ENCODE data around the gene ARHGDIA. TPM values are rescaled to one million over a fixed set of nuclear protein-coding genes. Genes with fewer than 3 reads are reported as not detected.
A peak's percentile ranks its signal among the peaks of the same experiment; 100 is the strongest.

ARHGDIA gene
- total RNA-seq, 1 experiment from 2014 or later, result 247 TPM

DNA sequence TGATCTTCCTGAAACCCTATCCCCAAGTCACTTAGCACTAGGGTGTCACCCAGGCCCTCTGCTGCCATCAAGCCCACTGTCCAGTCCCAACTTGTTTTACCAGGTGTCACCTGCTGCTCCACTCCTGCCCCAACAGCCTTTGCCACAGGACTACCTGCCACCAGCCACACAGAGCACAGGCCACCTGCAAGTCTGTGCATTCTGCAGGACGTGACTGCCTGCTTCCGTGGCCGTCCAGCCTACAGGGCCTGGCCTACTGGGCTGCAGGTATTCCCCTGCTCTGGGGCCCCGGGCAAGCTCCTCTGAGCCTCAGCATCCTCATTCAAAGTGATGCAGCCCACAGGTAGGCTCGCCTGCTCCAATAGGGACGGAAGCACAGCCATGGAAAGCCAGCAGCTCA, 41.3 kb downstream of the ARHGDIA start (continued):
- TF ChIP-seq, protein P1, sequence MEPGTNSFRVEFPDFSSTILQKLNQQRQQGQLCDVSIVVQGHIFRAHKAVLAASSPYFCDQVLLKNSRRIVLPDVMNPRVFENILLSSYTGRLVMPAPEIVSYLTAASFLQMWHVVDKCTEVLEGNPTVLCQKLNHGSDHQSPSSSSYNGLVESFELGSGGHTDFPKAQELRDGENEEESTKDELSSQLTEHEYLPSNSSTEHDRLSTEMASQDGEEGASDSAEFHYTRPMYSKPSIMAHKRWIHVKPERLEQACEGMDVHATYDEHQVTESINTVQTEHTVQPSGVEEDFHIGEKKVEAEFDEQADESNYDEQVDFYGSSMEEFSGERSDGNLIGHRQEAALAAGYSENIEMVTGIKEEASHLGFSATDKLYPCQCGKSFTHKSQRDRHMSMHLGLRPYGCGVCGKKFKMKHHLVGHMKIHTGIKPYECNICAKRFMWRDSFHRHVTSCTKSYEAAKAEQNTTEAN (CRISPR knock-in tag; IDR thresholded peaks at IDR 0.05), result no peak
- TF ChIP-seq ZNF423 (CRISPR knock-in tag; IDR thresholded peaks at IDR 0.05) (no peak), JAZF1 (CRISPR knock-in tag; IDR thresholded peaks at IDR 0.05) (no peak)
- TF ChIP-seq, protein P2, sequence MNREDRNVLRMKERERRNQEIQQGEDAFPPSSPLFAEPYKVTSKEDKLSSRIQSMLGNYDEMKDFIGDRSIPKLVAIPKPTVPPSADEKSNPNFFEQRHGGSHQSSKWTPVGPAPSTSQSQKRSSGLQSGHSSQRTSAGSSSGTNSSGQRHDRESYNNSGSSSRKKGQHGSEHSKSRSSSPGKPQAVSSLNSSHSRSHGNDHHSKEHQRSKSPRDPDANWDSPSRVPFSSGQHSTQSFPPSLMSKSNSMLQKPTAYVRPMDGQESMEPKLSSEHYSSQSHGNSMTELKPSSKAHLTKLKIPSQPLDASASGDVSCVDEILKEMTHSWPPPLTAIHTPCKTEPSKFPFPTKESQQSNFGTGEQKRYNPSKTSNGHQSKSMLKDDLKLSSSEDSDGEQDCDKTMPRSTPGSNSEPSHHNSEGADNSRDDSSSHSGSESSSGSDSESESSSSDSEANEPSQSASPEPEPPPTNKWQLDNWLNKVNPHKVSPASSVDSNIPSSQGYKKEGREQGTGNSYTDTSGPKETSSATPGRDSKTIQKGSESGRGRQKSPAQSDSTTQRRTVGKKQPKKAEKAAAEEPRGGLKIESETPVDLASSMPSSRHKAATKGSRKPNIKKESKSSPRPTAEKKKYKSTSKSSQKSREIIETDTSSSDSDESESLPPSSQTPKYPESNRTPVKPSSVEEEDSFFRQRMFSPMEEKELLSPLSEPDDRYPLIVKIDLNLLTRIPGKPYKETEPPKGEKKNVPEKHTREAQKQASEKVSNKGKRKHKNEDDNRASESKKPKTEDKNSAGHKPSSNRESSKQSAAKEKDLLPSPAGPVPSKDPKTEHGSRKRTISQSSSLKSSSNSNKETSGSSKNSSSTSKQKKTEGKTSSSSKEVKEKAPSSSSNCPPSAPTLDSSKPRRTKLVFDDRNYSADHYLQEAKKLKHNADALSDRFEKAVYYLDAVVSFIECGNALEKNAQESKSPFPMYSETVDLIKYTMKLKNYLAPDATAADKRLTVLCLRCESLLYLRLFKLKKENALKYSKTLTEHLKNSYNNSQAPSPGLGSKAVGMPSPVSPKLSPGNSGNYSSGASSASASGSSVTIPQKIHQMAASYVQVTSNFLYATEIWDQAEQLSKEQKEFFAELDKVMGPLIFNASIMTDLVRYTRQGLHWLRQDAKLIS (CRISPR knock-in tag; IDR thresholded peaks at IDR 0.05; ENCODE audit: borderline replicate concordance), result no peak
- TF ChIP-seq, protein P3, sequence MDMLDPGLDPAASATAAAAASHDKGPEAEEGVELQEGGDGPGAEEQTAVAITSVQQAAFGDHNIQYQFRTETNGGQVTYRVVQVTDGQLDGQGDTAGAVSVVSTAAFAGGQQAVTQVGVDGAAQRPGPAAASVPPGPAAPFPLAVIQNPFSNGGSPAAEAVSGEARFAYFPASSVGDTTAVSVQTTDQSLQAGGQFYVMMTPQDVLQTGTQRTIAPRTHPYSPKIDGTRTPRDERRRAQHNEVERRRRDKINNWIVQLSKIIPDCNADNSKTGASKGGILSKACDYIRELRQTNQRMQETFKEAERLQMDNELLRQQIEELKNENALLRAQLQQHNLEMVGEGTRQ (CRISPR knock-in tag; IDR thresholded peaks at IDR 0.05), result no peak

DNA sequence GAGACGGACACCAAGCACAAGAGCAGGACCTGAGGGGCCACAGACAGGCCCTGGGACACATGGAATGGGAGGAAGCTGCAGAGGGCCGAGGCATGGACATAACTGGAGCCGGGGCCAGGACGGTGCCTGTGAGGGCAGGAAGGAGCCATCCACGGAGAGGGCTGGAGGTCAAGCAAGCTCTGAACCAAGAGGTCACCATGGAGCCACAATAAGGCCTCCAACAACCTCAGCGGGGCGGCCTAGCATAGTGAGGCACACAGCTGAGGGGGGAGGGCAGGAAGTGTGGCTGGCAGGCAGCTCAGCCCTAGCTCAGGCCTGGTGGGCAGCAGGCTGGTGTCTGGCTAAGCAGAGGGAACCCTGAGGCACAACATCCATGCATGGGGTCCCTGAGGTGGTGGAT, 42.5 kb downstream of the ARHGDIA start:
- no peak overlapping the region for H3K4me3 Mint-ChIP-seq
- no peaks in the 10 kb centered on the region for H3K27me3 Mint-ChIP-seq (ENCODE audit: low read depth)
- H3K9me3 Mint-ChIP-seq, result no peaks in the 10 kb centered on the region
- H3K27ac Mint-ChIP-seq, result peak overlapping the region; percentile 69
- DNase-seq (ENCODE audit: low spot score) (no peak), ATAC-seq (no peak)
- no peaks in the 10 kb centered on the region for H3K36me3 Mint-ChIP-seq
- ChIA-PET POLR2A (no interaction called here), CTCF (interaction anchor here (0.7 to 2.1 kb wide), 5 partner anchors 12 to 117 kb away, joined by 3 to 6 read pairs (median 3); no protein-coding TSS in a partner anchor)
- peaks cover 17% of the 10 kb centered on the region for H3K4me1 Mint-ChIP-seq
- TF ChIP-seq, protein P4, sequence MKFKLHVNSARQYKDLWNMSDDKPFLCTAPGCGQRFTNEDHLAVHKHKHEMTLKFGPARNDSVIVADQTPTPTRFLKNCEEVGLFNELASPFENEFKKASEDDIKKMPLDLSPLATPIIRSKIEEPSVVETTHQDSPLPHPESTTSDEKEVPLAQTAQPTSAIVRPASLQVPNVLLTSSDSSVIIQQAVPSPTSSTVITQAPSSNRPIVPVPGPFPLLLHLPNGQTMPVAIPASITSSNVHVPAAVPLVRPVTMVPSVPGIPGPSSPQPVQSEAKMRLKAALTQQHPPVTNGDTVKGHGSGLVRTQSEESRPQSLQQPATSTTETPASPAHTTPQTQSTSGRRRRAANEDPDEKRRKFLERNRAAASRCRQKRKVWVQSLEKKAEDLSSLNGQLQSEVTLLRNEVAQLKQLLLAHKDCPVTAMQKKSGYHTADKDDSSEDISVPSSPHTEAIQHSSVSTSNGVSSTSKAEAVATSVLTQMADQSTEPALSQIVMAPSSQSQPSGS (CRISPR knock-in tag; IDR thresholded peaks at IDR 0.05; ENCODE audit: borderline replicate concordance, low read depth), result no peak
- TF ChIP-seq, protein P1 (CRISPR knock-in tag; IDR thresholded peaks at IDR 0.05), result no peak
- TF ChIP-seq FOXP1 (CRISPR knock-in tag; IDR thresholded peaks at IDR 0.05; ENCODE audit: borderline replicate concordance) (no peak), KAT7 (CRISPR knock-in tag; IDR thresholded peaks at IDR 0.05; ENCODE audit: borderline replicate concordance) (no peak), TEAD1 (CRISPR knock-in tag; IDR thresholded peaks at IDR 0.05) (no peak), GABPB1 (CRISPR knock-in tag; IDR thresholded peaks at IDR 0.05) (no peak)
- TF ChIP-seq, protein P5, sequence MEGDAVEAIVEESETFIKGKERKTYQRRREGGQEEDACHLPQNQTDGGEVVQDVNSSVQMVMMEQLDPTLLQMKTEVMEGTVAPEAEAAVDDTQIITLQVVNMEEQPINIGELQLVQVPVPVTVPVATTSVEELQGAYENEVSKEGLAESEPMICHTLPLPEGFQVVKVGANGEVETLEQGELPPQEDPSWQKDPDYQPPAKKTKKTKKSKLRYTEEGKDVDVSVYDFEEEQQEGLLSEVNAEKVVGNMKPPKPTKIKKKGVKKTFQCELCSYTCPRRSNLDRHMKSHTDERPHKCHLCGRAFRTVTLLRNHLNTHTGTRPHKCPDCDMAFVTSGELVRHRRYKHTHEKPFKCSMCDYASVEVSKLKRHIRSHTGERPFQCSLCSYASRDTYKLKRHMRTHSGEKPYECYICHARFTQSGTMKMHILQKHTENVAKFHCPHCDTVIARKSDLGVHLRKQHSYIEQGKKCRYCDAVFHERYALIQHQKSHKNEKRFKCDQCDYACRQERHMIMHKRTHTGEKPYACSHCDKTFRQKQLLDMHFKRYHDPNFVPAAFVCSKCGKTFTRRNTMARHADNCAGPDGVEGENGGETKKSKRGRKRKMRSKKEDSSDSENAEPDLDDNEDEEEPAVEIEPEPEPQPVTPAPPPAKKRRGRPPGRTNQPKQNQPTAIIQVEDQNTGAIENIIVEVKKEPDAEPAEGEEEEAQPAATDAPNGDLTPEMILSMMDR (IDR thresholded peaks at IDR 0.05), result no peak
- TF ChIP-seq, protein P6, sequence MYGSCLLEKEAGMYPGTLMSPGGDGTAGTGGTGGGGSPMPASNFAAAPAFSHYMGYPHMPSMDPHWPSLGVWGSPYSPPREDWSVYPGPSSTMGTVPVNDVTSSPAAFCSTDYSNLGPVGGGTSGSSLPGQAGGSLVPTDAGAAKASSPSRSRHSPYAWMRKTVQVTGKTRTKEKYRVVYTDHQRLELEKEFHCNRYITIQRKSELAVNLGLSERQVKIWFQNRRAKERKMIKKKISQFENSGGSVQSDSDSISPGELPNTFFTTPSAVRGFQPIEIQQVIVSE (CRISPR knock-in tag; IDR thresholded peaks at IDR 0.05; ENCODE audit: borderline replicate concordance), result no peak
- TF ChIP-seq, protein P7, sequence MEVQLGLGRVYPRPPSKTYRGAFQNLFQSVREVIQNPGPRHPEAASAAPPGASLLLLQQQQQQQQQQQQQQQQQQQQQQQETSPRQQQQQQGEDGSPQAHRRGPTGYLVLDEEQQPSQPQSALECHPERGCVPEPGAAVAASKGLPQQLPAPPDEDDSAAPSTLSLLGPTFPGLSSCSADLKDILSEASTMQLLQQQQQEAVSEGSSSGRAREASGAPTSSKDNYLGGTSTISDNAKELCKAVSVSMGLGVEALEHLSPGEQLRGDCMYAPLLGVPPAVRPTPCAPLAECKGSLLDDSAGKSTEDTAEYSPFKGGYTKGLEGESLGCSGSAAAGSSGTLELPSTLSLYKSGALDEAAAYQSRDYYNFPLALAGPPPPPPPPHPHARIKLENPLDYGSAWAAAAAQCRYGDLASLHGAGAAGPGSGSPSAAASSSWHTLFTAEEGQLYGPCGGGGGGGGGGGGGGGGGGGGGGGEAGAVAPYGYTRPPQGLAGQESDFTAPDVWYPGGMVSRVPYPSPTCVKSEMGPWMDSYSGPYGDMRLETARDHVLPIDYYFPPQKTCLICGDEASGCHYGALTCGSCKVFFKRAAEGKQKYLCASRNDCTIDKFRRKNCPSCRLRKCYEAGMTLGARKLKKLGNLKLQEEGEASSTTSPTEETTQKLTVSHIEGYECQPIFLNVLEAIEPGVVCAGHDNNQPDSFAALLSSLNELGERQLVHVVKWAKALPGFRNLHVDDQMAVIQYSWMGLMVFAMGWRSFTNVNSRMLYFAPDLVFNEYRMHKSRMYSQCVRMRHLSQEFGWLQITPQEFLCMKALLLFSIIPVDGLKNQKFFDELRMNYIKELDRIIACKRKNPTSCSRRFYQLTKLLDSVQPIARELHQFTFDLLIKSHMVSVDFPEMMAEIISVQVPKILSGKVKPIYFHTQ (CRISPR knock-in tag; IDR thresholded peaks at IDR 0.05), result no peak
- TF ChIP-seq, protein P8, sequence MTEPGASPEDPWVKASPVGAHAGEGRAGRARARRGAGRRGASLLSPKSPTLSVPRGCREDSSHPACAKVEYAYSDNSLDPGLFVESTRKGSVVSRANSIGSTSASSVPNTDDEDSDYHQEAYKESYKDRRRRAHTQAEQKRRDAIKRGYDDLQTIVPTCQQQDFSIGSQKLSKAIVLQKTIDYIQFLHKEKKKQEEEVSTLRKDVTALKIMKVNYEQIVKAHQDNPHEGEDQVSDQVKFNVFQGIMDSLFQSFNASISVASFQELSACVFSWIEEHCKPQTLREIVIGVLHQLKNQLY (CRISPR knock-in tag; IDR thresholded peaks at IDR 0.05), result no peak
- TF ChIP-seq, protein P9, sequence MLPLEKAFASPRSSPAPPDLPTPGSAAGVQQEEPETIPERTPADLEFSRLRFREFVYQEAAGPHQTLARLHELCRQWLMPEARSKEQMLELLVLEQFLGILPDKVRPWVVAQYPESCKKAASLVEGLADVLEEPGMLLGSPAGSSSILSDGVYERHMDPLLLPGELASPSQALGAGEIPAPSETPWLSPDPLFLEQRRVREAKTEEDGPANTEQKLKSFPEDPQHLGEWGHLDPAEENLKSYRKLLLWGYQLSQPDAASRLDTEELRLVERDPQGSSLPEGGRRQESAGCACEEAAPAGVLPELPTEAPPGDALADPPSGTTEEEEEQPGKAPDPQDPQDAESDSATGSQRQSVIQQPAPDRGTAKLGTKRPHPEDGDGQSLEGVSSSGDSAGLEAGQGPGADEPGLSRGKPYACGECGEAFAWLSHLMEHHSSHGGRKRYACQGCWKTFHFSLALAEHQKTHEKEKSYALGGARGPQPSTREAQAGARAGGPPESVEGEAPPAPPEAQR (CRISPR knock-in tag; IDR thresholded peaks at IDR 0.05), result no peak
- TF ChIP-seq, protein P10, sequence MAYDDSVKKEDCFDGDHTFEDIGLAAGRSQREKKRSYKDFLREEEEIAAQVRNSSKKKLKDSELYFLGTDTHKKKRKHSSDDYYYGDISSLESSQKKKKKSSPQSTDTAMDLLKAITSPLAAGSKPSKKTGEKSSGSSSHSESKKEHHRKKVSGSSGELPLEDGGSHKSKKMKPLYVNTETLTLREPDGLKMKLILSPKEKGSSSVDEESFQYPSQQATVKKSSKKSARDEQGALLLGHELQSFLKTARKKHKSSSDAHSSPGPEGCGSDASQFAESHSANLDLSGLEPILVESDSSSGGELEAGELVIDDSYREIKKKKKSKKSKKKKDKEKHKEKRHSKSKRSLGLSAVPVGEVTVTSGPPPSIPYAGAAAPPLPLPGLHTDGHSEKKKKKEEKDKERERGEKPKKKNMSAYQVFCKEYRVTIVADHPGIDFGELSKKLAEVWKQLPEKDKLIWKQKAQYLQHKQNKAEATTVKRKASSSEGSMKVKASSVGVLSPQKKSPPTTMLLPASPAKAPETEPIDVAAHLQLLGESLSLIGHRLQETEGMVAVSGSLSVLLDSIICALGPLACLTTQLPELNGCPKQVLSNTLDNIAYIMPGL (CRISPR knock-in tag; IDR thresholded peaks at IDR 0.05), result no peak
